PC-9 (cell line): ENCODE data around the gene SSNA1.

Experiments used
- CTCF ChIP-seq: fragments of 200-600 bp; sonication (generic); conservative IDR thresholded peaks from 2 replicates; pipeline ENCODE4 v1.6.1; 2017; ENCODE audit warnings: mixed run types, antibody characterized with exemption, mild to moderate bottlenecking, moderate library complexity
- EZH2 ChIP-seq: fragments of 200-600 bp; sonication (generic); IDR thresholded peaks from 2 replicates; pipeline ENCODE4 v1.8.0; 2017; ENCODE audit warnings: antibody characterized with exemption, low read depth

GRCh38 chr9:137218212-137218753 is 29.8 kb downstream of the SSNA1 start:
- TF ChIP-seq CTCF = no peak
- TF ChIP-seq EZH2 = no peak
